Superior temporal gyrus (tissue), 1 donor: Measurements from ENCODE around the gene ARSI.

Experiments used
- DNase-seq: peaks from one replicate; pipeline ENCODE4 v3.0.0-alpha.2; 2016; ENCODE audit errors: extremely low spot score

Gene ARSI

GRCh38 chr5:150302301-150303069 lies at the start of gene ARSI:
Gene ARSI (minus strand): TSS chr5:150302905. CDS start chr5:150302373, 532 bp downstream.
- DNase-seq = no peak

GRCh38 chr5:150350524-150351344 lies 48.0 kb upstream of the ARSI start:
- DNase-seq = peak; percentile 91

GRCh38 chr5:150349681-150350275 lies 47.1 kb upstream of the ARSI start:
- peak; percentile 32 for DNase-seq

GRCh38 chr5:150347451-150347850 lies 44.7 kb upstream of the ARSI start:
- no peak for DNase-seq

- no peak for DNase-seq
These were observed 44.3 kb upstream of the ARSI start for GRCh38 chr5:150347003-150347402.

- DNase-seq = no peak
These were observed 43.9 kb upstream of the ARSI start for GRCh38 chr5:150346592-150346991.

- peak; percentile 63 for DNase-seq
These were observed 43.0 kb upstream of the ARSI start for GRCh38 chr5:150345716-150346115.

- no peak for DNase-seq
These were observed 41.4 kb upstream of the ARSI start for GRCh38 chr5:150343994-150344631.

- DNase-seq = no peak
These were observed 39.9 kb upstream of the ARSI start for GRCh38 chr5:150342583-150342982.

- DNase-seq = peak; percentile 3
These were observed 39.3 kb upstream of the ARSI start for GRCh38 chr5:150341989-150342388.

GRCh38 chr5:150341331-150341730 lies 38.6 kb upstream of the ARSI start:
- DNase-seq = peak; percentile 3

- DNase-seq = no peak
These were observed 38.0 kb upstream of the ARSI start for GRCh38 chr5:150340614-150341255.

- no peak for DNase-seq
These were observed 37.1 kb upstream of the ARSI start for GRCh38 chr5:150339841-150340240.

- peak; percentile 84 for DNase-seq
These were observed 36.5 kb upstream of the ARSI start for GRCh38 chr5:150339165-150339564.

GRCh38 chr5:150338546-150338945 lies 35.8 kb upstream of the ARSI start:
- DNase-seq = peak; percentile 57

- DNase-seq = no peak
These were observed 33.1 kb upstream of the ARSI start for GRCh38 chr5:150335778-150336177.

- peak; percentile 80 for DNase-seq
These were observed 30.7 kb upstream of the ARSI start for GRCh38 chr5:150333400-150333799.

- no peak for DNase-seq
These were observed 27.5 kb upstream of the ARSI start for GRCh38 chr5:150329881-150330876.

- no peak for DNase-seq
These were observed 26.3 kb upstream of the ARSI start for GRCh38 chr5:150329038-150329437.

GRCh38 chr5:150328515-150328914 lies 25.8 kb upstream of the ARSI start:
- DNase-seq = no peak
